Uterus (tissue), 2 donors: Measurements from ENCODE around the gene REEP3.

Experiments
- POLR2A ChIP-seq, 2 donors: fragments of 450-650 bp; IDR thresholded peaks; one replicate each; pipeline ENCODE4 v1.6.1; 2016; ENCODE audit warnings: antibody characterized with exemption in 2 of 2, mild to moderate bottlenecking in 1 of 2, moderate library complexity in 1 of 2
- TF ChIP-seq, protein P1 (sequence below), 4 experiments: fragments of 200-600 bp in 2 of 4; fragments of 450-650 bp in 2 of 4; sonication (generic) in 2 of 4; IDR thresholded peaks; one replicate each; pipeline ENCODE4 v1.5.1; 2016 to 2019; ENCODE audit warnings: antibody characterized with exemption in 4 of 4, mild to moderate bottlenecking in 2 of 4, moderate library complexity in 1 of 4

DNA sequence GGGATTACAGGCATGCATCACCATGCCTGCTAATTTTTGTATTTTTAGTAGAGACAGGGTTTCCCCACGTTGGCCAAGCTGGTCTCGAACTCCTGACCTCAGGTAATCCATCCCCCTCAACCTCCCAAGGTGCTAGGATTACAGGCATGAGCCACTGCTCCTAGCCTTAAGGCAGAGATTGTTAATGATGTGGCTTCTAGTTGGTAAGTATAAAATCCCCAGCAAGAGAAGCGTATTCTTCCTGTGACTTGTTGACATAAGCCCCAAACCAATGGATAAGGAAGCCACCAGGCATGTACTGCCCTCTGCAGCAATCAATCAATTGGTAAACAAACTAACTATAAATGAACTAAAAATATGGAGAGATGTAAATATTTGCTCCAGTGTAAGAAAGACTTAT, 41.2 kb downstream of the REEP3 start:
- TF ChIP-seq, protein P1, sequence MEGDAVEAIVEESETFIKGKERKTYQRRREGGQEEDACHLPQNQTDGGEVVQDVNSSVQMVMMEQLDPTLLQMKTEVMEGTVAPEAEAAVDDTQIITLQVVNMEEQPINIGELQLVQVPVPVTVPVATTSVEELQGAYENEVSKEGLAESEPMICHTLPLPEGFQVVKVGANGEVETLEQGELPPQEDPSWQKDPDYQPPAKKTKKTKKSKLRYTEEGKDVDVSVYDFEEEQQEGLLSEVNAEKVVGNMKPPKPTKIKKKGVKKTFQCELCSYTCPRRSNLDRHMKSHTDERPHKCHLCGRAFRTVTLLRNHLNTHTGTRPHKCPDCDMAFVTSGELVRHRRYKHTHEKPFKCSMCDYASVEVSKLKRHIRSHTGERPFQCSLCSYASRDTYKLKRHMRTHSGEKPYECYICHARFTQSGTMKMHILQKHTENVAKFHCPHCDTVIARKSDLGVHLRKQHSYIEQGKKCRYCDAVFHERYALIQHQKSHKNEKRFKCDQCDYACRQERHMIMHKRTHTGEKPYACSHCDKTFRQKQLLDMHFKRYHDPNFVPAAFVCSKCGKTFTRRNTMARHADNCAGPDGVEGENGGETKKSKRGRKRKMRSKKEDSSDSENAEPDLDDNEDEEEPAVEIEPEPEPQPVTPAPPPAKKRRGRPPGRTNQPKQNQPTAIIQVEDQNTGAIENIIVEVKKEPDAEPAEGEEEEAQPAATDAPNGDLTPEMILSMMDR (IDR thresholded peaks at IDR 0.05) = no peak
- no peak for TF ChIP-seq POLR2A (IDR thresholded peaks at IDR 0.05)
